Stimulated activated CD8-positive, alpha-beta memory T cell treated with anti-CD3 and anti-CD28 coated beads, Interleukin-7, amount 100 ng/mL, for 1 hour (primary cell): ENCODE measurements around the gene LMAN1L.

Experiments used
- DNase-seq, 2 donors: peaks; one replicate each; pipeline ENCODE4 v3.0.0-alpha.2; 2020; ENCODE audit warnings: low read depth in 2 of 2

Gene LMAN1L

GRCh38 chr15:74837482-74838136 lies 25.0 kb downstream of the LMAN1L start:
- DNase-seq: no peak

- DNase-seq: no peak
These were observed 25.5 kb downstream of the LMAN1L start for GRCh38 chr15:74838137-74838516.

GRCh38 chr15:74838746-74839525 lies 26.3 kb downstream of the LMAN1L start:
- DNase-seq: no peak

- DNase-seq: no peak
These were observed 27.1 kb downstream of the LMAN1L start for GRCh38 chr15:74839526-74840395.

- no peak for DNase-seq
These were observed 28.5 kb downstream of the LMAN1L start for GRCh38 chr15:74840851-74841775.

GRCh38 chr15:74841891-74842373 lies 29.3 kb downstream of the LMAN1L start:
- no peak for DNase-seq

GRCh38 chr15:74842581-74843444 lies 30.2 kb downstream of the LMAN1L start, which contains the start of gene ULK3:
Gene ULK3 (minus strand): TSS chr15:74843156. CDS start chr15:74843105, 51 bp downstream.
- DNase-seq: peak; percentile 82

GRCh38 chr15:74843445-74843828 lies 30.8 kb downstream of the LMAN1L start:
- DNase-seq: no peak

GRCh38 chr15:74843891-74844299 lies 31.3 kb downstream of the LMAN1L start:
- no peak for DNase-seq

- no peak for DNase-seq
These were observed 31.9 kb downstream of the LMAN1L start for GRCh38 chr15:74844319-74845207.

GRCh38 chr15:74845208-74845568 lies 32.6 kb downstream of the LMAN1L start:
- DNase-seq: peak; percentile 13 to 24

- no peak for DNase-seq
These were observed 32.9 kb downstream of the LMAN1L start for GRCh38 chr15:74845581-74845980.

- no peak for DNase-seq
These were observed 34.8 kb downstream of the LMAN1L start for GRCh38 chr15:74847432-74847831.

GRCh38 chr15:74850393-74850792 lies 37.8 kb downstream of the LMAN1L start:
- DNase-seq: no peak

GRCh38 chr15:74851960-74852359 lies 39.3 kb downstream of the LMAN1L start:
- no peak for DNase-seq

- DNase-seq: no peak
These were observed 41.9 kb downstream of the LMAN1L start for GRCh38 chr15:74854453-74855022.

- no peak for DNase-seq
These were observed 43.2 kb downstream of the LMAN1L start for GRCh38 chr15:74855857-74856256.

- no peak for DNase-seq
These were observed 43.9 kb downstream of the LMAN1L start for GRCh38 chr15:74856537-74856936.
